Stimulated activated naive CD8-positive, alpha-beta T cell treated with anti-CD3 and anti-CD28 coated beads, Interleukin-15, Interleukin-2, amounts not matched to agents 100 U/mL and 50 U/mL, for 24 hours (primary cell): ENCODE results near the gene TESK2.
"Not testable (repeated sequence)": the region's sequence is repeated elsewhere in the genome, so short reads cannot be mapped to it uniquely, and the experiment has no call there.

Experiments used
- ATAC-seq: fragments of 150-1000 bp; cut with Tn5 transposase; one replicate; pipeline ENCODE4 v1.10.0; 2021
- DNase-seq: peaks from one replicate; pipeline ENCODE4 v3.0.0; 2021

TESK2 gene

GRCh38 chr1:45510036-45510971 is 19.3 kb upstream of the TESK2 start:
- DNase-seq (no peak), ATAC-seq (no peak)

GRCh38 chr1:45508295-45509151 is 17.6 kb upstream of the TESK2 start:
- ATAC-seq, result peak; percentile 60
- no peak for DNase-seq

- ATAC-seq, result no peak
- DNase-seq, result no peak
Observed at GRCh38 chr1:45507893-45508292, 16.9 kb upstream of the TESK2 start.

GRCh38 chr1:45507195-45507594 is 16.2 kb upstream of the TESK2 start:
- ATAC-seq, result no peak

GRCh38 chr1:45503462-45504360 is 12.7 kb upstream of the TESK2 start:
- no peak for DNase-seq
- no peak for ATAC-seq

More at GRCh38 chr1:45507195-45507594, 16.2 kb upstream of the TESK2 start:
- no peak for DNase-seq

GRCh38 chr1:45501505-45501859 is 10.5 kb upstream of the TESK2 start:
- no peak for DNase-seq
- ATAC-seq, result no peak

GRCh38 chr1:45499415-45499769 is 8.4 kb upstream of the TESK2 start:
- DNase-seq, result no peak
- ATAC-seq, result no peak

- no peak for ATAC-seq
- no peak for DNase-seq
Observed at GRCh38 chr1:45498279-45498678, 7.3 kb upstream of the TESK2 start.

GRCh38 chr1:45493116-45493697 is 2.2 kb upstream of the TESK2 start:
- DNase-seq (peak; percentile 58), ATAC-seq (no peak)

- ATAC-seq, result no peak
- DNase-seq, result no peak
Observed at GRCh38 chr1:45492691-45493090, 1.7 kb upstream of the TESK2 start.

- ATAC-seq (no peak), DNase-seq (no peak)
Observed at GRCh38 chr1:45491487-45492260, 711 bp upstream of the TESK2 start.

- DNase-seq (no peak), ATAC-seq (no peak)
Observed at GRCh38 chr1:45490121-45490625, 790 bp downstream of the TESK2 start.

GRCh38 chr1:45489379-45489778 is 1.6 kb downstream of the TESK2 start:
- DNase-seq, result peak; percentile 60
- not testable (repeated sequence) for ATAC-seq

- ATAC-seq (no peak), DNase-seq (no peak)
Observed at GRCh38 chr1:45488666-45489377, 2.1 kb downstream of the TESK2 start.

- DNase-seq, result no peak
- no peak for ATAC-seq
Observed at GRCh38 chr1:45485949-45486348, 5.0 kb downstream of the TESK2 start.

- no peak for DNase-seq
- no peak for ATAC-seq
Observed at GRCh38 chr1:45479039-45479748, 11.8 kb downstream of the TESK2 start.

- ATAC-seq, result no peak
- DNase-seq, result no peak
Observed at GRCh38 chr1:45478121-45478814, 12.7 kb downstream of the TESK2 start.

GRCh38 chr1:45477646-45478045 is 13.3 kb downstream of the TESK2 start:
- ATAC-seq, result no peak
- no peak for DNase-seq

GRCh38 chr1:45474194-45474593 is 16.8 kb downstream of the TESK2 start:
- not testable (repeated sequence) for DNase-seq, ATAC-seq
